Measurements from ENCODE around the gene CTXN2.

- TF ChIP-seq ZNF274 (IDR thresholded peaks at IDR 0.05; ENCODE audit: low read depth, low read length): no peak
- TF ChIP-seq SUZ12 (IDR thresholded peaks at IDR 0.05; ENCODE audit: extremely low read depth, insufficient read depth, insufficient read length): no peak
- peak; percentile 46 for TF ChIP-seq YY1 (IDR thresholded peaks at IDR 0.05; ENCODE audit: insufficient read depth, insufficient read length)
These were observed 13.5 kb upstream of the CTXN2 start, which contains the start of gene MYEF2 for GRCh38 chr15:48177766-48178647.
